Measurements from ENCODE around the gene SYPL2.
A peak's percentile ranks its signal among the peaks of the same experiment; 100 is the strongest.

Gene SYPL2

DNA sequence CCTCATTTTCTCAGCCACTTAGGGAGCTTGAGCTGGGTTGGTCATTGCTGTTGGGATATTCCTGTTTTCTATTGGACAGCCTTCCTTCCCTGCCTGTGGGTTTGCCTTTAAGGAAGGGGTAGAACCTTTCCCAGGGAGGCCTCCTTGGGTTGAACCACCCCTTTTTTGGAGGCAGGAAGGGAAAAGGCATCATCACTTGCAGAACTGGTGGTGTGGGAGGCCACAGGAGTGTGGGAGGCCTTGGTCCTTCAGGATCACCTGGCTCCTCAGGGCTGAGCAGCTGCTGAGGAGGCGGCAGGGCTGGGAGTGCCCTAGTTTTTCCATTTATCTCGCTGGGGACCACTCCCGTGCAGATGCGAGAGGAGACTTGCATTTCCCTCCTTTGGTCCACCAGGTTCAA, 26.9 kb downstream of the SYPL2 start:
- no peaks in the 10 kb centered on the region for H3K9me3 ChIP-seq (ENCODE audit: control insufficient read depth, insufficient read depth, low read length)
- peaks cover 17% of the 10 kb centered on the region for H3K79me2 ChIP-seq (ENCODE audit: control insufficient read depth, low read length)
- peak overlapping the region; percentile 76 for H3K4me2 ChIP-seq (ENCODE audit: low read length)
- no peaks in the 10 kb centered on the region; the same call in 1 of the 2 replicates for H3F3A ChIP-seq (ENCODE audit: control insufficient read depth, insufficient read depth)
- no peaks in the 10 kb centered on the region for H4K20me1 ChIP-seq (ENCODE audit: control insufficient read depth, insufficient read depth, low read depth, low read length)
- H3K9me2 ChIP-seq (replicated peaks; ENCODE audit: control insufficient read depth, low read length): no peaks in the 10 kb centered on the region
- TF ChIP-seq, protein P1, sequence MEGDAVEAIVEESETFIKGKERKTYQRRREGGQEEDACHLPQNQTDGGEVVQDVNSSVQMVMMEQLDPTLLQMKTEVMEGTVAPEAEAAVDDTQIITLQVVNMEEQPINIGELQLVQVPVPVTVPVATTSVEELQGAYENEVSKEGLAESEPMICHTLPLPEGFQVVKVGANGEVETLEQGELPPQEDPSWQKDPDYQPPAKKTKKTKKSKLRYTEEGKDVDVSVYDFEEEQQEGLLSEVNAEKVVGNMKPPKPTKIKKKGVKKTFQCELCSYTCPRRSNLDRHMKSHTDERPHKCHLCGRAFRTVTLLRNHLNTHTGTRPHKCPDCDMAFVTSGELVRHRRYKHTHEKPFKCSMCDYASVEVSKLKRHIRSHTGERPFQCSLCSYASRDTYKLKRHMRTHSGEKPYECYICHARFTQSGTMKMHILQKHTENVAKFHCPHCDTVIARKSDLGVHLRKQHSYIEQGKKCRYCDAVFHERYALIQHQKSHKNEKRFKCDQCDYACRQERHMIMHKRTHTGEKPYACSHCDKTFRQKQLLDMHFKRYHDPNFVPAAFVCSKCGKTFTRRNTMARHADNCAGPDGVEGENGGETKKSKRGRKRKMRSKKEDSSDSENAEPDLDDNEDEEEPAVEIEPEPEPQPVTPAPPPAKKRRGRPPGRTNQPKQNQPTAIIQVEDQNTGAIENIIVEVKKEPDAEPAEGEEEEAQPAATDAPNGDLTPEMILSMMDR (IDR thresholded peaks at IDR 0.05; ENCODE audit: low read depth, low read length, poor library complexity, severe bottlenecking): no peak
- no peak for TF ChIP-seq EZH2phosphoT487 (IDR thresholded peaks at IDR 0.05; ENCODE audit: borderline replicate concordance, low read length)
- no peaks in the 10 kb centered on the region for H3K27me3 ChIP-seq (ENCODE audit: control insufficient read depth, low read length)
- H3K4me1 ChIP-seq (ENCODE audit: control insufficient read depth, low read length): peaks cover 13% of the 10 kb centered on the region
- no peak overlapping the region for H3K27ac ChIP-seq (ENCODE audit: low read depth, low read length)
- peaks cover 30% of the 10 kb centered on the region for H3K36me3 ChIP-seq (ENCODE audit: control insufficient read depth, low read length)
- peak overlapping the region; percentile 100 for H3K4me3 ChIP-seq (ENCODE audit: low read length)

DNA sequence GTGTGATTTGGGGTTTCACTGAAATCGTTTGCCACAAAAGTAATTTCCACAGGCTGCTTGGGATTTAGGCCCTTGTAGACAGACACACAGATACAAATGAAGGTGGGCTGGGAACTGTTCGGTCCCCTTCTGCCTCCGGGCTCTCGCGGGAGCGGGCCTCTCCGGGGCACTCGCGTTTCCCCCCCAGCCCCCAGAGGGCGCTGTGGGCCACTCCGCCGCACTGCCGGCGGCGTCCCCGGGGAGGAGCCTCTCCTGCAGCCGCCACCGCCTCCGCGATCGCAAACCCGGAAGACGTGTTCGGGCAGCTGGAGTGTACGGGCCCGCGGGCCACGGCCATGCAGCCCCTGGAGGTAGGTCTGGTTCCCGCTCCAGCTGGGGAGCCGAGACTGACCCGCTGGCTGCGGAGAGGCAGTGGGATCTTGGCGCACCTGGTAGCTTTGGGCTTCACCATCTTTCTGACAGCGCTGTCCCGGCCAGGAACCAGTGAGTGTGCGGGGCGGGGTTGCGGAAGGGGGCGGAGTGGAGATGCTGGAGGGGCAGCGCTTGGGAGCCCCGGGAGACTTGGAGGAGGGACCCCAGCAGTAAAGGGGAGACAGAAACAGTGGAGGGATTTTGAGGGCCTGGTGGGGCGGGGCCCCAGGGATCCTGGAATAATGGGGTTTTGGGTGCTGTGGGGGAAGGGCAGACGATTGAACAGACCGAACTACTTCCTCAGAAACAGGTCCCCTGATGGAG, 27.6 kb downstream of the SYPL2 start, which contains the start of gene CYB561D1:
Gene CYB561D1 (plus strand): TSS at position 290 of the 735 bp plus-strand sequence. CDS start 46 bp downstream, at position 336.
- H3K36me3 ChIP-seq (ENCODE audit: control insufficient read depth, low read length): peaks cover 27% of the 10 kb centered on the region
- peaks cover 13% of the 10 kb centered on the region for H3K4me1 ChIP-seq (ENCODE audit: control insufficient read depth, low read length)
- no peaks in the 10 kb centered on the region for H3K27me3 ChIP-seq (ENCODE audit: control insufficient read depth, low read length)
- H3K9me2 ChIP-seq (replicated peaks; ENCODE audit: control insufficient read depth, low read length): no peaks in the 10 kb centered on the region
- no peaks in the 10 kb centered on the region; the same call in 1 of the 2 replicates for H3F3A ChIP-seq (ENCODE audit: control insufficient read depth, insufficient read depth)
- H3K27ac ChIP-seq (ENCODE audit: low read depth, low read length): peak within 1 kb of the TSS; percentile 58
- TF ChIP-seq, protein P1 (IDR thresholded peaks at IDR 0.05; ENCODE audit: low read depth, low read length, poor library complexity, severe bottlenecking): peak; percentile 93
- no peak for TF ChIP-seq EZH2phosphoT487 (IDR thresholded peaks at IDR 0.05; ENCODE audit: borderline replicate concordance, low read length)
- no peaks in the 10 kb centered on the region for H4K20me1 ChIP-seq (ENCODE audit: control insufficient read depth, insufficient read depth, low read depth, low read length)
- peaks cover 17% of the 10 kb centered on the region for H3K79me2 ChIP-seq (ENCODE audit: control insufficient read depth, low read length)
- H3K4me2 ChIP-seq (ENCODE audit: low read length): peak within 1 kb of the TSS; percentile 76
- H3K4me3 ChIP-seq (ENCODE audit: low read length): peak within 1 kb of the TSS; percentile 100
- no peaks in the 10 kb centered on the region for H3K9me3 ChIP-seq (ENCODE audit: control insufficient read depth, insufficient read depth, low read length)

DNA sequence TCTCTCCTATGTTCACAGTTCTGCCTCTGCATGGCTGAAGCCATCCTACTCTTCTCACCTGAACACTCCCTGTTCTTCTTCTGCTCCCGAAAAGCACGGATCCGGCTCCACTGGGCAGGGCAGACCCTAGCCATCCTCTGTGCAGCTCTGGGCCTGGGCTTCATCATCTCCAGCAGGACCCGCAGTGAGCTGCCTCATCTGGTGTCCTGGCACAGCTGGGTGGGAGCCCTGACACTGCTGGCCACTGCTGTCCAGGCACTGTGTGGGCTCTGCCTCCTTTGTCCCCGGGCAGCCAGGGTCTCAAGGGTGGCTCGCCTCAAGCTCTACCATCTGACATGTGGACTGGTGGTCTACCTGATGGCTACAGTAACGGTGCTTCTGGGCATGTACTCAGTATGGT, 29.4 kb downstream of the SYPL2 start:
- Histone ChIP-seq H3K9me2 (replicated peaks; ENCODE audit: control insufficient read depth, low read length) (no peaks in the 10 kb centered on the region), H3K4me2 (ENCODE audit: low read length) (no peak overlapping the region), H3K27ac (ENCODE audit: low read depth, low read length) (no peak overlapping the region), H3K27me3 (ENCODE audit: control insufficient read depth, low read length) (no peaks in the 10 kb centered on the region), H3F3A (ENCODE audit: control insufficient read depth, insufficient read depth) (no peaks in the 10 kb centered on the region; the same call in 1 of the 2 replicates), H3K36me3 (ENCODE audit: control insufficient read depth, low read length) (peaks cover 33% of the 10 kb centered on the region), H3K4me3 (ENCODE audit: low read length) (no peak overlapping the region), H4K20me1 (ENCODE audit: control insufficient read depth, insufficient read depth, low read depth, low read length) (no peaks in the 10 kb centered on the region), H3K4me1 (ENCODE audit: control insufficient read depth, low read length) (peaks cover 13% of the 10 kb centered on the region), H3K9me3 (ENCODE audit: control insufficient read depth, insufficient read depth, low read length) (no peaks in the 10 kb centered on the region), H3K79me2 (ENCODE audit: control insufficient read depth, low read length) (peaks cover 17% of the 10 kb centered on the region)
- TF ChIP-seq, protein P1 (IDR thresholded peaks at IDR 0.05; ENCODE audit: low read depth, low read length, poor library complexity, severe bottlenecking): no peak
- no peak for TF ChIP-seq EZH2phosphoT487 (IDR thresholded peaks at IDR 0.05; ENCODE audit: borderline replicate concordance, low read length)
